GM21717 (cell line): ENCODE data around the gene MILR1.
"Not testable (repeated sequence)": the region's sequence is repeated elsewhere in the genome, so short reads cannot be mapped to it uniquely, and the experiment has no call there.

ENCODE experiments used
- ATAC-seq: cut with Tn5 transposase; IDR thresholded peaks from one replicate; pipeline ENCODE4 v1.9.1; 2021; ENCODE audit warnings: mild to moderate bottlenecking, moderate library complexity; ENCODE audit not compliant: unreplicated experiment

The MILR1 gene, protein sequence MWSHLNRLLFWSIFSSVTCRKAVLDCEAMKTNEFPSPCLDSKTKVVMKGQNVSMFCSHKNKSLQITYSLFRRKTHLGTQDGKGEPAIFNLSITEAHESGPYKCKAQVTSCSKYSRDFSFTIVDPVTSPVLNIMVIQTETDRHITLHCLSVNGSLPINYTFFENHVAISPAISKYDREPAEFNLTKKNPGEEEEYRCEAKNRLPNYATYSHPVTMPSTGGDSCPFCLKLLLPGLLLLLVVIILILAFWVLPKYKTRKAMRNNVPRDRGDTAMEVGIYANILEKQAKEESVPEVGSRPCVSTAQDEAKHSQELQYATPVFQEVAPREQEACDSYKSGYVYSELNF

DNA sequence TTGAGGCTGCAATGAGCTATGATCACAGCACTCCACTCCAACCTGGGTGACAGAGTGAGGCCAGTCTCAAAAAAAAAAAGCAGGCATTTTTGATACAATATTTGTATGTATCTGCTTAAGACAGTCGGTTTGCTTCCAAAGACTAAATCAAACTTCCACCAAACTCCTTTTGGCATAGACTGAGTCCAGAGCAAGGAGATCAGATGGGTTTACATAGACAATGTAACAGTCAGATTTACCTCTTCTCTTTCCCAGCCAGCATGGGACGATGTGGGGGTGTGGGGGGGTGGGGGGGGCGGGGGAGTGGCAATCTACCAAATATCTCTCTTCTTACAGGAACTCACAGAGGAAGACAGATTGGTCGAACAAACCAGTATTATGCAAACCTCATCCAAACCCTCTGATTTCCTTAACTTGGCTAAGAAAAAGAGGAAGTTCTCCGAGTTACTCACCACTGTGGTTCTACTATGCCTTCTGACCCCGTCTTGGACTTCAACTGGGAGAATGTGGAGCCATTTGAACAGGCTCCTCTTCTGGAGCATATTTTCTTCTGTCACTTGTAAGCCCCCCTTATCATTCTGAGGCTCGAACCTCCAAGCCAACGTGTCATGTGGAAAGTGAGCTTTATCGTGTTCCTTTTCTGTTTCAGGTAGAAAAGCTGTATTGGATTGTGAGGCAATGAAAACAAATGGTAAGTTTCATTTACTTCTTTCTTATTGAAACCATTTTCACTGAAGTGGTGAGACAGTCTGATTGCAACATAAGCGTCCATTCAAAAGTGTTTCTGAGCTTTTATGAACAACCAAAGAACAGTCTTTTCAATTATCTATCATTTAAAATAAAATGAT is at the start of gene MILR1:
MILR1 (plus strand) TSS at position 451 of the 848 bp plus-strand sequence; CDS start at position 505, 54 bp downstream.
- no peak for ATAC-seq

DNA sequence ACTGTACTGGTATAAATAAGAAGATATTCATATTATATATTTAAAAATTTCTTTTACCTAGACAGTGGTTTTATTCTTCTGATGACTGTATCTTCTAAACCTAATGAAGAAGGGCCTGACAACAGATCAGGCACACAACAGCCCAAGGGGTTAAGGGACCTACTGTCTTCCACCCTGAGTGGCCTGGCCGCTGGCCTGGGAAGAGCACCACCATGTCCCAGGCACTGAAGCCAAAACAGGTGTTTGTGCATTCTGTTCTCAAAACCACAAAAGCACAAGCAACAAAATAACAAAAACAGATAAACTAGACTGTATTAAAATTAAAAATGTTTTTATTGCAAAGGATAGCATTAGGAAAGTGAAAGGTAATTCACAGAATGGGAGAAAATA is 49.2 kb upstream of the MILR1 start:
- no peak for ATAC-seq

DNA sequence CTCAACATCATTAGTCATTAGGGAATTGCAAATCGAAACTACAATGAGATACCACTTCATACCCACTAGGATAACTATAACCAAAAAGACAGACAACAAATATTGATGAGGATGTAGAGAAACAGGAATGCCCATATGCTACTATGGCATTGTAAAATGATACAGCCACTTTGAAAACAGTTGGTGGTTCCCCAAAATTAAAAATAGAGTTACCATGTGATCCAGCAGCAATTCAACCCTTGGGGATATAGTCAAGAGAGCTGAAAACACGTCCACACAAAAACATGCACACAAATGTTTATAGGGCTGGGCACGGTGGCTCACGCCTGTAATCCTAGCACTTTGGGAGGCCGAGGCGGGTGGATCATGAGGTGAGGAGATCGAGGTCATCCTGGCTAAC is 48.3 kb upstream of the MILR1 start:
- ATAC-seq = no peak

DNA sequence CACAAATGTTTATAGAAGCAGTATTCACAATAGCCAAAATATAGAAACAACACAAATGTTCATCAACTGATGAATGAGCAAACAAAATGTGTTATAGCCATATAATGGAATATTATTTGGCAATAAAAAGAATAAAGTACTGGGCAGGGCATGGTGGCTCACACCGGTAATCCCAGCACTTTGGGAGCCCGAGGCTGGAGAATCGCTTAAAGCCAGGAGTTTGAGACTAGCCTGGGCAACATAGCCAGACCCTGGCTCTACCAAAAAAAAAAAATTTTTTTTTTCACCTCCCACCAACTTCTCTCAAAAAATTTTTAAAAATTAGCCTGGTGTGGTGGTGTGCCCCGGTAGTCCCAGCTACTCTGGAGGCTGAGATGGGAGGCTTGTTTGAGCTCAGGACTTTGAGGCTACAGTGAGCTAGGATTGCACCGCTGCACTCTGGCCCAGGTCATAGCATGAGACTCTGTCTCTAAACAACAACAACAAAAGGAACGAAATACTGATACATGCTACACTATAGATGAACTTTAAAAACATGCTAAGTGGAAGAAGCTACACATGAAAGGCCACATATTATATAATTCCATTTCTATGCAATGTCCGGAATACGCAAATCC is 47.6 kb upstream of the MILR1 start:
- ATAC-seq = no peak

DNA sequence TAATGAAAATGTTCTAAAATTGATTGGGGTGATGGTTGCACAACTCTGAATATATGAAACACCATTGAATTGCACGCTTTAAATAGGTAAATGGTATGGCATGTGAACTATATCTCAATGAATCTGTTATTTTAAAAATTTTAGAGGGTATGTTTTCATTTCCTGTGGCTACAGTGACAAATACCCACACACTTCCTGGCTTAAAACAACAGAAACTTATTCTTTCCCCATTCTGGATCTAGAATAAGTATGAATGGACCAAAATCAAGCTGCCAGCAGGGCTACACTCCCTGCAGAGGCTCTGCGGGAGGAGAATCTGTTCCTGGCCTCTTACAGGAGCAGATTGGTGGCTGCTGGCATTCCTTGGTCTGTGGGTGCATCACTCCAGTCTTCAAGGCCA is 47.0 kb upstream of the MILR1 start:
- ATAC-seq = no peak

DNA sequence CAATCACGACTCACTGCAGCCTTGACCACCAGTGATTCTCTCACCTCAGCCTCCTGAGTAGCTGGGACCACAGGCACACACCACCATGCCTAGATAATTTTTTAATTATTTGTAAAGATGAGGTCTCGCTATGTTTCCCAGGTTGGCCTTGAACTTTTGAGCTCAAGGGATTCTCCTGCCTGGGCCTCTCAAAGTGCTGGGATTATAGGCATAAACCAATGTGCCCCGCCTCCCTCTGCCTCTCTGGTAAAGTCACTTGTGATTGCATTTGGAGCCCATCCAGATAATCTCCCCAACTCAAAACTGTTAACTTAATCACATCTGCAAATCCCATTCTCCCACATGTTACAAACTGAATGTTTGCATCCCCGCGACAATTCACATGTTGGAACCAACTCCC is 46.4 kb upstream of the MILR1 start:
- ATAC-seq = no peak

DNA sequence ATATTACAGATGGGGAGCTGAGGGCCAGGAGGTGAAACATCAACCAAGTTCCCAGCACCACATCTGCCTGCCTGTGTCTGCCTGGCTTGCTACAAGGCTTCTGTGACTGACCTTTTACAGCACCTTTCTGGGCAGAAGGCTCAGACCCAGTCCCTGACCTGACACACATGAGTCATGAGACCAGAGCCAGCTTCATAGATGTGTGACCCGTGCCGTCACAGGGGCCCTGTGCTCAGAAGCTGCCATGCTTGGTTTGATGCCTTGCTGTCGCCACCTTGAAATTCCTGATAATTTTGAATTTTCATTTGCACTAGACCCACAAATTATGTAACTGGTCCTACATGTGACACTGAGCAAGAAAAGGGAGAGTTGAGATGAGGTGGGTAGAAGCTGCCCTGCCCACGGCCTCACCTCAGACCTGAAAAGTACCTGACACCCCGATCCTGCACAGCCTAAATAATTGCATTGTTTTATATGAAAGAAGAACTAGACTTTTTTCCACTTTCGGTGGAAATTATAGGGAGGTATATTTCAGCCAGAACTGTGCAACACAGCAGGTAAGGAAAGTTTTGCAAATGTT is 44.9 kb upstream of the MILR1 start:
- no peak for ATAC-seq

DNA sequence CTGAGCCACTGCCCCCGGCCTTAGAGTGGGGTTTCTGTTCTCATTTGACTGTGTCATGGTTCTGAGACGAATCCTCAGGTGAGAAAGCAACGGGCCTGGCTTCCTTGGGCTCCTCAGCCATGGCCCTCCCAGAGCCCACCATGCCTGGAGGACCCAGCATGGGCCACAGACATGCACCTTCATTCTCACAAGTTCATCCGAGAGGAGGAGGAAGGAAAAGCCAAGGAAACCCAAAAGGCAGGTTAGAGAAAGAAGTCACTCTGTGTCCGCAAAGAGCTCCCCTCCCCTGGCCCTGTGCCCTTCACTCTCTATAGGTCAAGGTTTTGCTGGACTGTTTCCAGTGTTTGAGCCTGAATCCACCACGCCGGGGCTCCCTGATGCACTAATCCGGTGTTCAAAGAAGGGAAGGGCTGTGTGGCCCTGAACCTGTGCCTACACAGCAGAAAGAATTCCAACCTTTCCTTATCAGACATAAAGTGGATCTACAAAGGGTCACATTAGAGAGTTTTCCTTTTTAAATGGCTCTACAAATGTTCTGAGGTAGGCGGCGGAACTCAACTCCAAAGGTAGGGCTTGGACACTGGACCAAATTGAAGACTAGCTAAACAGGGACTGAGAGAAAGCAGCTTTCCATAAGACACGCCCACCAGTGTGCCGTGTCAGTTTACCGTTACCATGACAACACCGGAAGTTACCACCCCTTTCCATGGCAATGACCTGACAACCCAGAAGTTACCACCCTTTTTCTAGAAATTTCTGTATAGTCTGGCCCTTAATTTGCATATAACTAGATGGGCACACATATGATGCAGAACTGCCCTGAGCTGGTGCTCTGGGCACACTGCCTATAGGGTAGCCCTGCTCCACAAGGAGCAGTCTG is 42.4 kb upstream of the MILR1 start:
- ATAC-seq = no peak

DNA sequence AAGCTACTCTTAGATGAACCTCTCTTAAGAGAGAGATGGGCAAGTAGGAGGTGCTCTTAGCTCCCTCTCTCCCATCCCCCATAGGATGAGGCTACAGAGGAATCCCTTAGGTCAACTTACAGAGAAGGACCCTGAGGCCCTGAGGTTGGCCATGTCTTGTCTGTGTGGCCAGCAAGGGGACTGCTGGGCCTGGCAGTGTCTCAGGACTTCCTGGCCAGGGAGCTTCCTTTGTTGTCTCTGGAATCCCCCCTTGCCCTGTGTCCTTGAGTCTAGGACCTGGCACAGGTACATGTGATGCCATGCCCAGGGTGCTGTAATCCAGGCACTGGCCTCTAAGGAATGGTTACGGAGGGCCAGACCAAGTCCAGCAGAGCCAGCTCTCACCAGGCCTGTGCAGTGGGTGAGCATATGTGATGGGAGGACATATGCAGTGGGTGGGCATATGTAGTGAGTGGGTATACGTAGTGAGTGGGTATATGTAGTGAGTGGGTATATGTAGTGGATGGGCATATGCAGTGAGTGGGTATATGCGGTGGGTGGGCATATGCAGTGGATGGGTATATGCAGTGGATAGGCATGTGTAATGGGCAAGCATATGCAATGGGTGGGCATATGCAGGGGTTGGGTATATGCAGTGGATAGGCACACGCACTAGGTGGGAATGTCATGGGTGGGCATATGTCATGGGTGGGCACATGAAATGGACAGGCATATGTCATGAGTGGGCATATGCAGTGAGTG is 38.0 kb upstream of the MILR1 start:
- no peak for ATAC-seq

DNA sequence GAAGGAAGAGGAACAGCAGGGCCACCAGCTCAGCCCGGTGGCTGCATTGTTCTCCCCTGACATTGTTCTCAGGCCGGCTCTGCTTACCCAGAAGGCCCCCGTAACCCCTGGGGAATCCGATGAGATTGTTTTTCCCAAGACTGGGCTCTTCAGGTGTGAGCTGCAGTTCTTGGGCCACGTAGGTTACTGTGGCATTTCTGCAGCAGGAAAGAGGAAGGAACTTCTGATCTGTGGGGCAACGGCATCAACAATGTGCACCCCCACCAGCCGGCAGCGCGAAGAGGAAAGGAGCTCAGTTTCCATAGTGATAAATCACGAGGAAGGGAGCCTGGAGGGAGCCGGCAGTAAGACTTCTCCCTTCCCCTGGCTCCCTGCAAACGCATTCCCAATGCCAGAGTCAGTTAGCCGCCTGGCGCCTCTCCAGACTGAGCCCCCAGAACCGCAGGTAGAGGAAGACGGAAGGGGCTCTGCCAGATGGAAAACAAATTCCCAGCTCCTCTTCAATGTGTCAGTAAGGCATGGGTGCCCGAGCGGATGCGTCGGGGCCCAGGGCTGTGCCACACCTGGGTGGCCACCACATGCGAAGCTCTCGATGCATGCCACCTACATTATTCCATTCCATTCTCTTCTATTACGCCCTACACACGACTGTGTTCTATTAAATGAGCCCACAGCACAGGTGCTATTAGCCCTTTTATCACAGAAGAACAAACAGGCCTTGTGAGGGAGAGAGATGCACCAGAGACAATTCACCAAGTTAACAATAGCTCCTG is 36.7 kb upstream of the MILR1 start:
- no peak for ATAC-seq

DNA sequence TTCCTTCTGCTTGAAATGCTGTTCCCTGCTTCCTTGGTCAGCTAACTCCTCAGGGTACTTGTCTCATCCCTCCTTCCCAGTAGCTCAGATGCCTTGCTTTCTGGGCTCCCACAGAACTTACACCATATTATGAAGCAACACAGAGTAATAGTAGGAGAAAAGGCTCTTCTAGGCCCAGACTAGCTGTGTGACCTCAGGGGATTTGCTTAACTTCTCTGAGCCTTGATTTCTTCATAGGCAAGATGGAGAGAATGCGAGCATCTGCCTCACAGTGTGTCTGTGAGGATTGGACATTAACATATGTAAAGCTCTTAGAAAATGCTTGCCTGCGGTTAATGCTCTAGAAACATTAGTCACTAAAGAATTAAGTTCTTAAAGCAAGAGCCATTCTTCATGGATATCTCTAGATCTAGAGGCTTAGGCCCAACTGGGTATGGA is 36.0 kb upstream of the MILR1 start:
- ATAC-seq = no peak

DNA sequence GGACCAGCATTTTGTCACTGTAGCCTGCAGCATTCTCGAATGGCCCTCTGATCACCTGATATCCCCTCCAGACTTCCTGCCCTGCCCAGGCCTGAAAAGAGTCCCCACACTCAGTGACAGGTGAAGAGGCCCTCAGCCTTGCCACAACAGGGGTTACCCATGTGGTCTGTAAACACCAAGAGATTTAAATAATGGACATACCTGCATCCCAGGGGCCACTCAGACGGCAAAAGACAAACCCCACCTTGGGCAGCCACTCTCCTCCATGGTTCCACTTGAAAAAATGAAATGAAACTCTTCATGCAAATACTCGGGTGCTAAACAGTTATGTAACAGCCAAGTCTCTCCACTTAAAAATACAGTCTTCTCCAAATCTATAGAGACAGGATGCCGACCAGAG is 35.4 kb upstream of the MILR1 start:
- ATAC-seq = no peak

DNA sequence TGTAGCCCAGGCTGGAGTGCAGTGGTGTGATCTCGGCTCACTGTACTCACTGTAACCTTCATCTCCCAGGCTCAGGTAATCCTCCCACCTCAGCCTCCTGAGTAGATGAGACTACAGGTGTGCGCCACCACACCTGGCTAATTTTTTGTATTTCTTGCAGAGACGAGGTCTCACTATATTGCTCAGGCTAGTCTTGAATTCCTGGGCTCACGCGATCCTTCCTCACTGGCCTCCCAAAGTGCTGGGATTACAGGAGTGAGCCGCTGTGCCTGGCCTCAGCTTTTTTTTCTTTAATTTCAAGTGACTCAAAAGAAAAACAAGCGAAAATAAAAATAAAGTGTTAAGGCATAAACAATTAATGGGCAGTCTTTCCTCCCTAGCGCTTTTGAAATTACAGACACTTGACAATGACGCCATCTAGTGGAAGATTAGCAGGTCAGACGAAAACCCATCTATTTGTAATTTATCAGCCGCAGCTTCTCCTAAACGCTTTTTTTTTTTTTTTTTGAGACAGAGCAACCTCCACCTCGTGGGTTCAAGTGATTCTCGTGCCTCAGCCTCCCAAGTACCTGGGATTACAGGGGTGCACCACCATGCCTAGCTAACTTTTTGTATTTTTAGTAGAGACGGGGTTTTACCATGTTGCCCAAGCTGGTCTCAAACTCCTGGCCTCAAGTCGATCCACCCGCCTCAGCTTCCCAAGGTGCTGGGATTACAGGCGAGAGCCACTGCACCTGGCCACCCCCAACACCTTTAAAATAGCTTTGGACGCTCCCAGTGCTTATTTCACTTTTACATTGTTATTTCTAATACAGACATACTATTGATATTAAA is 30.2 kb upstream of the MILR1 start:
- ATAC-seq = no peak

DNA sequence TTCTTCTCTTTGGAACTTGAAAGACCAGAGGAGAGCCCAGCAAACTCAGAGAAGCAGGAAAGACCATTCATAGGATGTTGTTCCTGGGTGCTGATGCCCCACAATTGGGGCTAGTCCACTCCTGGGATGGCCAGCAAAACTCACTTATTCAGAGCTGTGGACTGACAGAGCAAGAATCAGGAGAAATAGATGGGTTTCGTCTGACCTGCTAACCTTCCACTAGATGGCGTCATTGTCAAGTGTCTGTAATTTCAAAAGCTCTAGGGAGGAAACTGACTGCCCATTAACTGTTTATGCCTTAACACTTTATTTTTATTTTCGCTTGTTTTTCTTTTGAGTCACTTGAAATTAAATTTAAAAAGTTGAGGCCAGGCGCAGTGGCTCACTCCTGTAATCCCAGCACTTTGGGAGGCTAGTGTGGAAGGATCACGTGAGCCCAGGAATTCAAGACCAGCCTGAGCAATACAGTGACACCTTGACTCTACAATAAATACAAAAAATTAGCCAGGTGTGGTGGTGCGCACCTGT is 28.7 kb upstream of the MILR1 start:
- no peak for ATAC-seq

DNA sequence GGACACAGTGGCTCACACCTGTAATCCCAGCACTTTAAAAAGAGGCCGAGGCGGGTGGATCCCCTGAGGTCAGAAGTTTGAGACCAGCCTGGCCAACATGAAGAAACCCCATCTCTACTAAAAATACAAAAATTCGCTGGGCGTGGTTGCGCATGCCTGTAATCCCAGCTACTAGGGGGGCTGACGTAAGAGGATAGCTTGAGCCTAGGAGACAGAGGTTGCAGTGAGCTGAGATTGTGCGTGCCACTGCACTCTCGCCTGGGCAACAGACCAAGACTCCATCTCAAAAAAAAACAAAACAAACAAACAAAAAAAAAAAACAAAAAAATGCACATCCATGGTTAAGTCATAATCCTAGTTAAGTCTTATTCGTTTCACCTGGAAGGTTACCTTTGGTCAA is 26.8 kb upstream of the MILR1 start:
- ATAC-seq = not testable (repeated sequence)

DNA sequence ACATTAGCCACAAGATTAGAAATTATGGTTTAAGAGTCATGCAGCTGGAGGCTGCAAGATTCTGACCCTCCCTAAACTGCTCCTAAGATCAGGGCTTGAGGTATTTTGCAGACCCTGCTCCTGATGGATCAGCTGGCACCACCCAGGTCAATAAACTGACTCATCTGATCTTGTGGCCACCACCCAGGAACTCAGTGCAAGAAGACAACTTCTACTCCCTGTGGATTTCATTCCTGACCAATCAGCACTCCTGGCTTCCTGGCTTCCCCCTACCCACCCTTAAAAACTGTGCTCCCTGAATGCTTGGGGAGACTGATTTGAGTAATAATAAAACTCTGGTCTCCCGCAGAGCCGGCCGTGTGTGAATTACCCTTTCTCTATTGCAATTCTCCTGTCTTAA is 25.0 kb upstream of the MILR1 start:
- ATAC-seq = no peak

DNA sequence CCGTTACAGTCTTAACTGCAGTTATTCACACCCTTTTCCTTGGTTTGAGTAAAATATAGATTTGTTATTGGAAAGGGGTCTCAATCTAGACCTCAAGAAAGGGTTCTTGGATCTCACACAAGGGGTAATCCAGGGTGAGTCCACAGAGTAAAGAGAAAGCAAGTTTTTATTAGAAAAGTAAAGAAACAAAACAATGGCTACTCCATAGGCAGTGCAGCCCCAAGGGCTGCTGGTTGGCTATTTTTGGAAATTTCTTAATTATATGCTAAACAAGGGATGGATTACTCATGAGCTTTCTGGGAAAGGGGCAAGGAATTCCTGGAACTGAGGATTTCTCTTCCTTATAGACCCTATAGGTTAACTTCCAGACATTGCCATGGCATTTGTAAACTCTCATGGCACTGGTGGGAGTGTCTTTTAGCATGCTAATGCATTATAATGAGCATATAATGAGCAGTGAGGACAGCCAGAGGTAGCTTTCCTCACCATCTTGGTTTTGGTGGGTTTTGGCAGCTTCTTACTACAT is 24.5 kb upstream of the MILR1 start:
- ATAC-seq = no peak

DNA sequence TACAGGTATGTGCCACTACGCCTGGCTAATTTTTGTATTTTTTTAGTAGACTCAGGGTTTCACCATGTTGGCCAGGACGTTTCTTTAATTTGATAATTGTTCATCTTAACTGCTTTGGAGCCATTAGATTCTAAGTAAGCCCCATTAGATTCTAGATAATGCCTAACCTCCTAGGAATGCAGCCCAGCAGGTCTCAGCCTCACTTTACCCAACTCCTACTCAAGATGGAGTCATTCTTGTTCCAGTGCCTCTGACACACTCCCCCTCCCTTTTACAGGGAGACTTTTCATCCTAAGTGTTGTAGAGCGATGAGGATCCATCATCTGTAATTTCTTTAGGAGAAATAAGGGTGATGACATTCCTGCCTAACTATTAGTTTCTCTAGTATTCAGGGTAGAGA is 23.7 kb upstream of the MILR1 start:
- no peak for ATAC-seq
